Medulla oblongata (tissue), 1 donor: ENCODE data around the gene OR10G6.
"Not testable (repeated sequence)": the region's sequence is repeated elsewhere in the genome, so short reads cannot be mapped to it uniquely, and the experiment has no call there.

ENCODE experiments used
- DNase-seq: peaks from one replicate; pipeline ENCODE4 v3.0.0-alpha.2; 2015; ENCODE audit errors: extremely low spot score

The OR10G6 gene

DNA sequence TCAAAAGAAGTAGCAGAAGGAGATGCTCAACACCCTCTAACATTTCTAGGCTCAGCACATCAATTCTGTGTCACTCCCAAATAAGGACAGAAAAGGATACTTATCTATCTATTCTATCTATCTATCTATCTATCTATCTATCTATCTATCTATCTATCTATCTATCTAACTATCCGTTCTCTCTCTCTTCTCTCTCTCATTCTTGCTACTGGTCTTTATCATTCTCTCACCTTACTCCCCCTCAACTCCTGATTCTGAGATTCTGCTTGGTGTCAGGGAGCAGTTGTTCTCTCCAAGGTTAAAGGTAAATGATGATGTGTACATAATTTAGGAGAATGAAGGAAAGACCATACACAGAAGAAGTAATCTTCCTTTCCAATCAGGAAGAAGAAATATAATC lies at the start of gene OR10G6:
Gene OR10G6 (minus strand): TSS at position 43 of the 400 bp plus-strand sequence. CDS start 0 bp downstream, at position 43.
- no peak for DNase-seq

GRCh38 chr11:124043420-124043819 lies 48.5 kb upstream of the OR10G6 start:
- DNase-seq = no peak

GRCh38 chr11:124041254-124041653 lies 46.3 kb upstream of the OR10G6 start, which contains the start of gene OR10G7:
OR10G7 (minus strand) TSS chr11:124041325; CDS start chr11:124039001, 2,324 bp downstream.
- DNase-seq = no peak

- DNase-seq = no peak
These were observed 44.6 kb upstream of the OR10G6 start for GRCh38 chr11:124039557-124039956.

GRCh38 chr11:124036666-124037065 lies 41.7 kb upstream of the OR10G6 start:
- DNase-seq = no peak

DNA sequence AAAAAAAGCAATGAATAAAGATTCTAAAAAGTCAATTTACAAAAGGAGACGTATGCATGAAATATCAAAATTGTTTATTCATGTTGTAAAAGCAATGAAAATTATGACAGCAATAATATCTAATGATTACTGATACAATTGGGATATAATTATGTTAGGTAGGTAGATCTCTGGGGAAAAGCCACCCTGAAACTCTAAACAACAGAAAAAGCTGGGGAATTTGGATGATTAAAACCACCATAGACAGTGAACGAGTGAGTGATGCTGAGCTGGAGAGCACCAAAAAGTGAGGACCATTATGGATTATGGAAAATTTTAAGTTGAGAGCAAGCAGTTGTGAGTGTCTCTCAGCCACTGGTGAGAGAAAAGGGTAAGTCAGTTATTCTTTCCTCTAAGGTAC lies 31.5 kb upstream of the OR10G6 start, which contains the start of gene OR10G8:
Gene OR10G8 (plus strand): TSS at position 301 of the 400 bp plus-strand sequence. CDS start 2,825 bp downstream, outside the sequence.
- DNase-seq = no peak

GRCh38 chr11:124015837-124016236 lies 20.9 kb upstream of the OR10G6 start:
- not testable (repeated sequence) for DNase-seq

DNA sequence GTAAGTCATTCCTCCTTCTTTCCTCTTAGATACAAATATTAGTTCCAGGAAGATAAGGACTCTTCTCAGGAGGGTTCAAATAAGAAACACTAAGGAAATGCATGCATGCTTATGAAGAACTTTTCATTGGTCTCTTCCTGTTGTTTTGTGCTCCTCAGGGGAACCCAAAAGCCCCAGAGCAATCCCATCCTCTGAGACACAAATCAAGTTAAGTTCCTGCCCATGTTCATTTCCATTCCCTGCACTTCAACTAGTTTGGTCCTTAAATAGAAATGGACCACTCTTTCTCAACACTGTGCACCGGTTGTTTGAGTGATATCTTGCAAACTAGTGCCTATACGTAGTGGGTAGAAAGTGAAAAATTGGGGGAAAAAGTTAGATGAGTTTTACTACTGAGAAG lies 17.7 kb upstream of the OR10G6 start, which contains the start of gene OR10G4:
Gene OR10G4 (plus strand): TSS at position 301 of the 400 bp plus-strand sequence. CDS start 2,578 bp downstream, outside the sequence.
- no peak for DNase-seq

DNA sequence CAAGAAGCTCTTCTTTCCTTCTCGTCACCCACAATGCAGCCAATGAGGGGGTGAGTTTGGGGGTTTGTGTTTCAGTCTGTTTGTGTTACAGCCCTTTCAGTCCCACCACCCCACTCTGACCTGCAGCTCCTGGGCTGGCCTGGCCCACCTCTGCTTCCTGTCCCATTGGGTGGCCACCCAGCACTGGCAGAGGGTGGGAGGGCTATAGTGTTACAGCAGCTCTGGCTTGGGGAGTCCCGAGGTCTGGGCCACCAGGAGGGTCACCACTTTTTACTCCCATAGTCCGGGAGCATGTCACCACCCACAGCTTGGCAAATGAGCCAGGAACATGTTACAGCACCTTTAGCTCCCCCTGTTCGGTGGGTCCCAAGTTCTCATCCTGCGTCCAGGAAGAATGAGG lies 15.7 kb downstream of the OR10G6 start:
- DNase-seq = no peak

GRCh38 chr11:123977731-123978347 lies 17.1 kb downstream of the OR10G6 start, which contains the start of gene OR10S1:
OR10S1 (minus strand) TSS chr11:123977781; CDS start chr11:123977664, 117 bp downstream.
- DNase-seq = no peak

DNA sequence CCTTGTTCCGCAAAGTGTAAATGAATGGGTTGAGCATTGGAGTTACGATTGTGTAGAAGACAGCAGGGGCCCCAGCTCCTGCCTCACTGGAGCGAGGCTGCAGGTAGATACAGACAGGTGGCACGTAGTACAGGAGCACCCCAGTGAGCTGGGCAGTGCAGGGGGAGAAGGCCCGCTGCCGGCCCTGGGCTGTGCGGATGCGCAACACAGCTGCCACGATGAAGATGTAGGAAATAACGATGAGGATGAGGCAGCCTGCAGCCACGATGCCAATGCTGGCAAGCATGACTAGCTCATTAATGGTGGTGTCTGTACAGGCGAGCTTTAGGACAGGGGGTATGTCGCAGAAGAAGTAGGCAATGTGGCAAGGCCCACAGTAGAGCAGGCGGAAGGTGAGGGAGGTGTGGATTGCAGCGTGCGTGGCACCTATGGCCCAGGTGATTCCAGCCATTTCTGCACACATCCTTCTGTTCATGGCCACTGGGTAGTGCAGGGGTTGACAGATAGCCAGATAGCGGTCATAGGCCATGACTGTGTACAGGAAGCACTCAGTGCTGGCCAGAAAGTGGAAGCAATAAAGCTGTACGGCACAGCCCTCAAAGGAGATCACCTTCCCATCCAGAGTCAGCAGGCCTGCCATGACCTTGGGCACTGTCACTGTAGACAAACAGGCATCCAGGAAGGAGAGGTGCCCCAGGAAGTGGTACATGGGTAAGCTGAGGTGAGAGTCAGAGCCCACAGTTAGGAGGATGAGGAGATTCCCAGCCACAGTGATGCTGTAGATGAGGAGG lies 18.0 kb downstream of the OR10G6 start:
- no peak for DNase-seq

- no peak for DNase-seq
These were observed 21.1 kb downstream of the OR10G6 start for GRCh38 chr11:123973816-123974215.

- no peak for DNase-seq
These were observed 38.2 kb downstream of the OR10G6 start for GRCh38 chr11:123956752-123957151.

DNA sequence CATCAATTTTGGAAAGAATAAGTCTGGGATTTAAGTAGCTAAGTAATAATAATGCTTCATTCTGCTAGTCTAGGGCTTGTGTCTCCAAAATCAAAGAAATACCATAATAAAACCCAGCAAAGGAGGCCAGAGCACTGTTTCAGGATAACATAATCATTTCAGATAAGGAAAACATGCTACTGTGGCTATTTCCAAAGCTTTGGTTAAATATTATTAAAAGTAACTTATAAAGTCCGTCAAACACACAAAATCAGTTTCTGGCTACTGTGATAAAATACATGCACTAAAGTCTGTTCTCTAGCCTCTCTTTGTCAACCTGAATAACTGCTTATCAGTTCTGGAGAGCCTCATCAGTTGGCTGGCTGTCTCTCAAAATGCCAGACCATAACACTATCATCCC lies 49.8 kb downstream of the OR10G6 start:
- no peak for DNase-seq
